Prostate gland (tissue), 2 donors: ENCODE data around the gene C1QL1.

Experiments used
- CTCF ChIP-seq, 4 experiments: fragments of 200-600 bp in 2 of 4; fragments of 450-650 bp in 2 of 4; sonication (generic) in 2 of 4; IDR thresholded peaks; 1 replicate in 3 of 4; 2 replicates in 1 of 4; pipeline ENCODE4 v1.5.1; 2016 to 2019; ENCODE audit warnings: antibody characterized with exemption in 4 of 4, mild to moderate bottlenecking in 2 of 4, moderate library complexity in 2 of 4
- POLR2A ChIP-seq: fragments of 450-650 bp; IDR thresholded peaks from one replicate; pipeline ENCODE4 v1.6.1; 2016; ENCODE audit warnings: antibody characterized with exemption, mild to moderate bottlenecking
- POLR2AphosphoS5 ChIP-seq: sonication (generic); formaldehyde crosslinking; IDR thresholded peaks from one replicate; pipeline ENCODE4 v1.6.1; 2017; ENCODE audit warnings: antibody characterized with exemption

- no peak for TF ChIP-seq POLR2AphosphoS5
- no peak for TF ChIP-seq CTCF (IDR thresholded peaks at IDR 0.05)
- no peak for TF ChIP-seq POLR2A
Observed at GRCh38 chr17:45009676-45010467, 41.8 kb upstream of the C1QL1 start.
